Stromal cell of bone marrow (primary cell): ENCODE results near the gene CTTNBP2NL.
"Not testable (repeated sequence)": the region's sequence is repeated elsewhere in the genome, so short reads cannot be mapped to it uniquely, and the experiment has no call there.

ENCODE experiments used
- DNase-seq: peaks from one replicate; pipeline ENCODE4 v3.0.0-alpha.2; 2012; ENCODE audit warnings: low read depth

Gene CTTNBP2NL

DNA sequence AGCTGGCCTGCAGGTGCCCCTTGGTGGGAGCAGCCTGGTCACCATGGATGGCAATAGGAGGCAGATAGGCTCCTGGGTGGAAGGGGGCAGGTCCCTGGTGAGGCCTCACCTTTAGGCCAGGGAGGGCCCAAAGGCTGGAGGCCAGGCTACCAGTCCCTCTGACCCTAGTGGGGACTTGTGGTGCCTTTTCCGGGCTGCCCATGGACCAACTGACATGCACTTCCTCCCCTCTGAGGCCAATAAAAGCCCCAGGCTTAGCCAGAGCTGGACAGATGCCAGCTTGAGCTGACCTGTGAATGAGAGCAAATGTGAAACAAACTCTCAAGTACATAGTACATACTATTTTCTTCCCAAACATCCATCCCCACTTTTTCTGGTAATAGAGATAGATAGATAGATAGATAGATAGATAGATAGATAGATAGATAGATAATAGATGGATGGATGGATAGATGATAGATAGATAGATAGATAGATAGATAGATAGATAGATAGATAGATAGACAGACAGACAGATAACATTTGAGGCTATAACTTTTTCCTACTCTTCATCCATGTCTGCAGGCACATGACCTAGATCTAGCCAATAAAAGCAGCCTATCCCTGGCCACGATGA lies 9.2 kb upstream of the CTTNBP2NL start:
- no peak for DNase-seq

DNA sequence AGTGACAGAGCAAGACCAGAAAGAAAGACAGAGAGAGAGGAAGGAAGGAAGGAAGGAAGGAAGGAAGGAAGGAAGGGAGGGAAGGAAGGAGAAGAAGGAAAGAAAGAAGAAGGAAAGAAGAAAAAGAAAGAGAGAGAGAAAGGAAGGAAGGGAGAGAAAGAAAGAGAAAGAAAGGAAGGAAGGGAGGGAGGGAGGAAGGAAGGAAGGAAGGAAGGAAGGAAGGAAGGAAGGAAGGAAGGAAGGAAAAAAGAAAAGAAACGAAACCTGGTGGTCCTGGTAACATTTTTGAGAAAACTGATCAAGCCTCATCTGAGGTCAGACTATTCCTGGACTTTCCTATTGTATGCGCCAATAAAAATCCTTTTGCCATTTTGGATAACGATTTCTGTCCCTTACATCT lies 8.2 kb upstream of the CTTNBP2NL start:
- DNase-seq, result no peak

DNA sequence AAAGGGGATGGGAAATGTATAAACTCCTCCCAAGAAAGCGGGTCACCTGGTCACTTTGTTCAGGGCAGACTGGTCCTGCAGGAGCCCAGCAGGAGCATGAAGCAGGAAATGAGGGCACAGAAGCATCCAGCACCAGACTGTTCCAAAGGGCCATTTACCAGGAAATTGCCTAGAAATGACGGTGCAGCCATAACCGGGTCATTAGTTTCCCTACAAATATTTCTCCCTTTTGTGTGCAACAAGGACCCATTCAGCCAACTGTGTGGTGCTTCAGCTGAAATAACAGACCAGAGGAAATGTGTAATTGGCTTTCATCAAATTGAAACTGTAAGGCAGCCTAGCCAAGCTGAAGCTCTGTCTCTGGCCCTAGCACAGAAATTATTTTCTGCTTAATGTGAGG lies 7.6 kb upstream of the CTTNBP2NL start:
- DNase-seq, result no peak

DNA sequence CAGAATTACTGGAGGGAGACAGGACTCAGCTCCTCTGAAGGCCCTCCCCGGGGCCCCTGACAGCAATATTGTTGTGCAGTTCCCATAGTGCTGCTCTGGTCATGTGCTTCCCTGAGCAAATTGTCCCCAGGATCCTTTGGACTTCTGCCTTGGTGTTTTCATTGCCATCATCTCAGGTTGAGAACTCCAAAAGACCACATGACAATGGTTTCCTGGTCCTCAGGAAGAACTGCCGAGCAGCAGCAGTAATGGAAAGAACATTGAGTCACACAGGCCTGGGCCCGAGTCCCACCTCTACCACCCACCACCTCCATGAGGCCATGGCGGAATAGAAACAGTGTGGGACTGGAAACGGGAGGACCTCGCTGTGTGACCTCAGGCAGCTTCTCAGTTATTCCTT lies 6.3 kb upstream of the CTTNBP2NL start:
- no peak for DNase-seq

DNA sequence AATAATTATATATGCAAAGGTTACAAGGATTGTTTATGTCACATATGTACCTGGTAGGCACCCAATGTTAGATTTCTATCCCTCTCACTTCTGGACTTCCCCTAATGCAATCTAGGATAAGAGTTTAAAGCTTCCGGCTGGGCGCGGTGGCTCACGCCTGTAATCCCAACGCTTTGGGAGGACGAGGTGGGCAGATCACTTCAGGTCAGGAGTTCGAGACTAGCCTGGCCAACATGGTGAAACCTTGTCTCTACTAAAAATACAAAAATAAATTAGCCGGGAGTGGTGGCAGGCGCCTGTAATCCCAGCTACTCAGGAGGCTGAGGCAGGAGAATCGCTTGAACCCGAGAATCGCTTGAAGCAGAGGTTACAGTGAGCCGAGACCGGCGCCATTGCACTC lies 5.7 kb upstream of the CTTNBP2NL start:
- DNase-seq, result not testable (repeated sequence)

DNA sequence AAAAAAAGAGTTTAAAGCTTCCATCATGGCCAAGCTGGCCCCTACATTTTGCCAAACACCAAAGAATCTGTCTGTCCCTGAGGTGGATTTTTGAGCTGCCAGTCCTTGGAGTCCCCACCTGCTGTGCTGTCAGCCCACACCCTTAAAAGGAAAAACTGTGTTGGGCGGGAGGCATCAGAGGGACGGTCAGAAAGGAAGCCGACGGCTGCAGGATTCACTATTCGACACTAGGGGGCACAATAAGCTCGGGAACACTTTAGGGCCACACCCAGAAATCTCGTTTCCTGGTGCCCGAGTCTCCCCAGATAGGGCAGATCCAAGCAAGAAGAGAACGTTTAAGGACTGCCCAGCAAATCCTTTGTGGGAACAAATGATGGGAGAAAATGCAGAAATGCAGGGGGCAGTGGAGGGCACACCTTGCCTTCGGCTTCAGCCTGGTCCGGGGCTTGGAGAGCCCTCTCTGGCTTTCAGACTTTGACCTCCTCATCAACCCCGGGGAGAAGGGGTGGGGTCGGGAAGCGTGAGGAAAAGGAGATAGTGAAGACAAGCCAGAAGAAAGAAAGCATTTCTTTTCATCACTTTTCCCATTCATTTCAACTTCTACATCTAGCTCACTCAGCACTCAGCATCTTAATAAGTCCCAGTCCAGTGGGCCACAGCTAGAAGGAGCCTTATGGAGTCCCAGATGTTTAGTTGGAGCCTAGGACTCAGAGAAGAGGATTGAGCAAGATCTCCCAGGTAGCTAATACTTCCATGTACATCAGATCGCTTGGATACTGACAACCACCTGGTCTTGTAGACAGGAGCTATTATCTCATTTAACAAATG lies 5.0 kb upstream of the CTTNBP2NL start:
- DNase-seq, result peak; percentile 92

DNA sequence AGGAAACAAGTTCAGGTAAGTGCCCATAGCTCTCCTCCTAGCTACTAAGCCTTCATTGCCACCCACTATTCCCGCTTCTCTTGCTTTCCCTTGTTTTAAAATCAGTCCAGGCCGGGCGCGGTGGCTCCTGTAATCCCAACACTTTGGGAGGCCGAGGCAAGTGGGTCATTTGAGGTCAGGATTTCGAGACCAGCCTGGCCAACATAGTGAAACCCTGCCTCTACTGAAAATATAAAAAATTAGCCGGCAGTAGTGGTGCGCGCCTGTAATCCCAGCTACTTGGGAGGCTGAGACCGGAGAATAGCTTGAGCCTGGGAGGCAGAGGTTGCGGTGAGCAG lies 4.4 kb upstream of the CTTNBP2NL start:
- DNase-seq, result no peak

GRCh38 chr1:112393631-112393974 lies 2.4 kb upstream of the CTTNBP2NL start:
- no peak for DNase-seq

DNA sequence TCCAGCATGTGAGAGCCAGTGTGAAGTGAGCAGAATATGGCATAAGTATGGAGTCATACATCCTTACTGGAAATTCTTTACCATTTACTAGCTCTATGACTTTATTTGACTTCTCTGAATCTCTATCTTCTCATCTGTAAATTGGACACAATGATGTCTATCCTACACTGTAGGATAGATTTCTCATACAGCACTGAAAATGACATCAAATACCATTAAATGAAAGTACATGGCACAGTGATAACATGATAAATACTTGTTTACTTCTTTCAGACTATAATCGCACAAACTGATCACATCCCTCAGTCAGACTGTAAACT lies 1.3 kb upstream of the CTTNBP2NL start:
- no peak for DNase-seq

DNA sequence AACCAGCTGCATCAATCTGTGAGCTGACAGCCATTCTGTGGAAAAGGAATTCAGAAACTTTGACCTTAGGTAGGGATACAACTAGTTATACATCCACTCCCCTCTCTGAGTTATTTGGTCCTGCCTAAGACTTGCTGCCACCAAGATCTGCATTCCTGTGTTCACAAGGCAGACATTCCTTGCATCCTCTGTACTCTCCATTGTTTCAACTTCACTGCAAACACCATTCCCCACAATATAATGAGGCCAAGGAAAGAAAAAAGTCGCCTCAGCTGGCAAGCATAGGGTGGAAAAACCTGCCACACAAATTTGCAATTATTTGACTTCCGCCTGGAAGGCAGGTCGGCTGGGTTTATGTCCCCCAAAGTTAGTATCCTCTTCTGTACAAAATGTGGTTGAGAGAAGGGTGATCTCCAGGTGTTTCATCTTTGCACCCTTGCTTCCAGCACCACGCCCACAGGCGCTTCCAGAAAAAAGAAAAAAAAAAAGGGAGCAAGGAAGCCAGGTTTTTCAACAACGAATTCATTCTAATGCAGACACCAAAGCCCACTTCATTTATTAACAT lies 676 bp upstream of the CTTNBP2NL start:
- no peak for DNase-seq

- no peak for DNase-seq
Measured at GRCh38 chr1:112396653-112397471, 848 bp downstream of the CTTNBP2NL start.

- DNase-seq, result no peak
Measured at GRCh38 chr1:112397841-112398240, 1.8 kb downstream of the CTTNBP2NL start.

- DNase-seq, result no peak
Measured at GRCh38 chr1:112399456-112399855, 3.4 kb downstream of the CTTNBP2NL start.

DNA sequence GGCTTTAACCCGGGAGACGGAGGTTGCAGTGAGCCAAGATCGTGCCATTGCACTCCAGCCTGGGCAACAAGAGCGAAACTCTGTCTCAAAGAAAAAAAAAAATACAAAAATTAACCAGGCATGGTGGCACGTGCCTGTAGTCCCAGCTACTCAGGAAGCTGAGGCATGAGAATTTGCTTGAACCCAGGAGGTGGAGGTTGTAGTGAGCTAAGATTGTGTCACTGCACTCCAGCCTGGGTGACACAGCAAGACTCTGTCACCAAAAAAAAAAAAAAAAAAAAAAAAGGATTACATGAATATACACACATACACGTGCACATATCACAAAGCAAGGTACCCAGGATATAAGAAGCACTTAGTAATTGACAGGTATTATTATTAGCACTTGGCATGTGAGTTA lies 4.7 kb downstream of the CTTNBP2NL start:
- DNase-seq, result not testable (repeated sequence)

- DNase-seq, result no peak
Measured at GRCh38 chr1:112402682-112403643, 6.9 kb downstream of the CTTNBP2NL start.

- no peak for DNase-seq
Measured at GRCh38 chr1:112406771-112407170, 10.8 kb downstream of the CTTNBP2NL start.

DNA sequence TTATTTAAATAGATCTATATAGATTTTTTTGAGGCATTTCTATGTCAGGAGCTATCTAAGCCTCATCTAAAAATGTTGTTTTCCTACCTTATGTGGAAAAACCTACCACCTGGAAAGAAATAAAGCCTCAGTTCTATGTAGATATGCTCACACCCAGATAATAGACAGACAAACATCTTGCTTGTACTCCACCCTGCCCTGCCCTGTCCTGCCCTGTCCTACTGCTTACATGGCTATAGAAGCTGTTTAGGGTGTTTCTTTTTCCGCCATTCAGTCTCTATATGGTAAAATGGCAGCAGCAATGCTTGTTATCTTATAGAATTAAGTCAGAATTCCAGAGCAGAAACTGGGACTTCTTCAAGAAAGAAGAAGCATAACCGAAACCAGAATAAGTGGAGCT lies 13.4 kb downstream of the CTTNBP2NL start:
- DNase-seq, result no peak

DNA sequence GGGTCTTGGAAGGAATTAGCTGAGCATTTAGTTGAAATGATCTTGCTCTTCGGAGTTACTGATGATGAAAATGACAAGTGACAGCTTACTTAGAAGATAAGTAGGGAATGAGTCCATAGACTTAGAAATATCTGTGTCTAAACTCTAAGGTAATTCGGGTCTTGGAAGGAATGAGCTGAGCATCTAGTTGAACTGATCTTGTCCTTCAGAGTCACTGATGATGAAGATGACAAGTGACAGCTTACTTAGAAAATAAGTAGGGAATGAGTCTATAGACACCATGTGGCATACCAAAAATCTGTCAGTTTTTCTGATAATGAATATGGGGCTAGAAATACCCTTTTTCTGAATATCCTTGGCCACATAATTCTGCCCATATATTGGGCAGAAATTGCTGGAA lies 14.7 kb downstream of the CTTNBP2NL start:
- no peak for DNase-seq

- no peak for DNase-seq
Measured at GRCh38 chr1:112417271-112417670, 21.3 kb downstream of the CTTNBP2NL start.

- DNase-seq, result no peak
Measured at GRCh38 chr1:112418099-112418892, 22.3 kb downstream of the CTTNBP2NL start.

- no peak for DNase-seq
Measured at GRCh38 chr1:112423207-112423606, 27.2 kb downstream of the CTTNBP2NL start.
